ENCODE data around the gene RGS9.

DNA sequence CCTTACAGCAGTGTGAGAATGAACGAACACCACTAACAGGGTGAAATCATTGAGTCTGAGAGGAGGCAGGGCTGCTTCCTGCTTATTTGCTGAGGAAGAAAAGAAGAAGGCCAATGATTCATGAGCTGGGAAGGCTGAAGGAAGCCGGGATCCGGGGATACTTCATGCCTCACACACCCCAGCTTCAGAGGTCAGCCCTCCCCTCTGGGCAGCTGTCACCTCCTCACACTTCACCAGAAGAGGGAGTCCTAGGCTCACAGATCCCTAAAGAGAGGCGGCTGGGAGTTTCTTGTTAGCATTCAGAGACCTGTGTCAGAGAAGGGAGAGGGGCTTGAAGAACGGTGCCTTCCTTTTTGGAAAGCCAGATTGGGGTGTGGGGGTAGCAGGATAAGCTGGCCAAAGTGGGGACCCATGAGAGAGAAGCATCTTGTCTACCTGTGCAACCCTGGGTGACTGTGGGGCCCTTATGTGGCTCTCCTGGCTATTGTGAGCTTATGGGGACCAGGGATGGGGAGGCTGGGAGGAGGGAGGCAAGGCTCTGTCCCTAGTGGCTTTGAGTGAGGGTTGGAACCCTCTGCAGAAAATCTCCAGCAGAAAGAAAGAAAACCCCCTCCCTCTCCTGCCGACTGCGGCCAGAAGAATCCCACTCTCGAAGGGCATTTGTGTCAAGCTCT, 94.6 kb downstream of the RGS9 start:
- TF ChIP-seq, protein P1, sequence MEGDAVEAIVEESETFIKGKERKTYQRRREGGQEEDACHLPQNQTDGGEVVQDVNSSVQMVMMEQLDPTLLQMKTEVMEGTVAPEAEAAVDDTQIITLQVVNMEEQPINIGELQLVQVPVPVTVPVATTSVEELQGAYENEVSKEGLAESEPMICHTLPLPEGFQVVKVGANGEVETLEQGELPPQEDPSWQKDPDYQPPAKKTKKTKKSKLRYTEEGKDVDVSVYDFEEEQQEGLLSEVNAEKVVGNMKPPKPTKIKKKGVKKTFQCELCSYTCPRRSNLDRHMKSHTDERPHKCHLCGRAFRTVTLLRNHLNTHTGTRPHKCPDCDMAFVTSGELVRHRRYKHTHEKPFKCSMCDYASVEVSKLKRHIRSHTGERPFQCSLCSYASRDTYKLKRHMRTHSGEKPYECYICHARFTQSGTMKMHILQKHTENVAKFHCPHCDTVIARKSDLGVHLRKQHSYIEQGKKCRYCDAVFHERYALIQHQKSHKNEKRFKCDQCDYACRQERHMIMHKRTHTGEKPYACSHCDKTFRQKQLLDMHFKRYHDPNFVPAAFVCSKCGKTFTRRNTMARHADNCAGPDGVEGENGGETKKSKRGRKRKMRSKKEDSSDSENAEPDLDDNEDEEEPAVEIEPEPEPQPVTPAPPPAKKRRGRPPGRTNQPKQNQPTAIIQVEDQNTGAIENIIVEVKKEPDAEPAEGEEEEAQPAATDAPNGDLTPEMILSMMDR (IDR thresholded peaks at IDR 0.05; ENCODE audit: insufficient read depth, low read length, poor library complexity, severe bottlenecking): peak; percentile 71
- TF ChIP-seq EZH2phosphoT487 (conservative IDR thresholded peaks at IDR 0.05; ENCODE audit: low read length): no peak

Measured in SU-DHL-6 (cell line).